Activated CD8-positive, alpha-beta memory T cell treated with anti-CD3 and anti-CD28 coated beads for 36 hours (primary cell): ENCODE data around the gene MIPOL1. TPM values are rescaled to one million over a fixed set of nuclear protein-coding genes. Genes with fewer than 3 reads are reported as not detected.

Experiments
- CTCF ChIA-PET: fragments of 350-600 bp; sonication (Branson Sonifier 250); formaldehyde crosslinking; loops from one replicate; lab custom pipeline; 2021; ENCODE audit warnings: antibody characterized with exemption; lab: Charles Lee
- POLR2A ChIA-PET: fragments of 350-600 bp; sonication (Branson Sonifier 250); formaldehyde crosslinking; loops from one replicate; lab custom pipeline; 2021; ENCODE audit warnings: antibody characterized with exemption; lab: Charles Lee
- total RNA-seq, 2 experiments: library from RNA; stranded (reverse); gene quantifications; one replicate each; pipeline ENCODE4 v1.2.3, GENCODE V29; 2021

Gene MIPOL1
- total RNA-seq, 2 experiments from 2014 or later, result not detected

DNA sequence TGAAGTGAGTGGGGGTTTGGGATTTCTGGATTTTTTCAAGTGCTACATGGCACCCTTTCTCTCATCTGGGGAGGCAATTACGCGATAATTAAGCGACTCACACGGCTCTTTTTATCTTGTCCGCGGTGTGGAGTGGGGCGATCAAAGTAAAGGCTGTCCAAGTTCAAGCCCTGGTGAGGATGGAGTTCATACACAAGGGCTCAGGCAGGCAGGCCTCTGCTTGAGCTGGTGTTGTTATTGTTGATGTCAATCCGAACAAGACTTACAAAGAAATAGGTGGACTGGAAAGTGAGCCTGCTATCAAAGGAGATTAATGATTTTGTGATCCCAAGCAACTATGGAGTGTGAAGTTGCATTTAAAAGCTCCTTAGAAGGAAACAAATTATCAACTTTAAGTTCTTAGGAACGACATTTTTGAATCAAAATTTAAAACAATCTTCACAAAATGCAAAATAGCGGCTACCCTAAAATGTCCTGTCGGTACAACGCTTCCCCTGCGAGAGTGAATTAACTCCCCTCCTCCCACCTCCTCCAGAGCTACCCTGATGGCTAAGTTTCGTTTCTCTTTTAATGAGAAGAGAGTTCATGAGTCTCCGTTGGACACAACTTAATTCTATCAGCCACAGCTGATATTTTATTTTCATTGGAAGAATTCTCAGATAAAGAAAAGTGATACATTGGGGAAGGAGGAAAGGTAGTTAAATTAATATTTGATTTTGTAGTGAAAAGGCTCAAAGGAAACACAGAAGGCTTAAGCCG is 391.4 kb downstream of the MIPOL1 start:
- CTCF ChIA-PET, result no interaction called here

DNA sequence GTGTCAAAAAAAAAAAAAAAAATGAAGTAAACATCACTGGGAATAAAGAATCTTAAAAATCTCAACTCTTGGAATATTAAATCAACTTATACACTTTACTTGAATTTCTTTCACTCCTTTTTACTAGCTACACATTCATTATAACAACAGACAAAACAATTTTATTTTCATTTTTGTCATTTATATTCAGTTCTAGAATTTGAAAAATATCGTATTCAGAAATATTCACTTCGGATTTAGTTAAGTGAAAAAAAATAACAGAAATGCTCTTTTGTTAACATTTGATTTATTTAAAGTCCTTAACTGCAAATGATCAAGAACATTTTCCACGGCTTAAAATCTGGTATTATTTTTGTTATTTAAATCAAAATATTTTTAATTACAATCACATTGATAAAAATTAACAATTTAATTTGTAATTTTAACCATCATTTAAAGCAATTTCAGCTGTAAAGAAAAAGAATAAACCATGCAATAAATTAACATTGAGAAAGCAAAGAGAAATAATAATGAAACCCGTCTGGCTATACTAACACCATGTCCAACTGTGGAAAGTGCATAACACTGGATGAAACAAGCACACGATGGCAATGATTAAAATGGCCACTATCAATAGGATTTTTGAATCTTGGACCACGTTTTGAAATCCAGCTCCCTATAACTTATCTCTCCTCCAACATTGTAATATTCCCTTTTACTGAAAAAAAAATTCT is 392.1 kb downstream of the MIPOL1 start:
- ChIA-PET POLR2A (no interaction called here), CTCF (no interaction called here)

More for the DNA sequence above, 391.4 kb downstream of the MIPOL1 start:
- POLR2A ChIA-PET, result no interaction called here

- ChIA-PET POLR2A (no interaction called here), CTCF (no interaction called here)
Measured at GRCh38 chr14:37590428-37591139, 392.8 kb downstream of the MIPOL1 start.

- ChIA-PET POLR2A (no interaction called here), CTCF (no interaction called here)
Measured at GRCh38 chr14:37591311-37591940, 393.7 kb downstream of the MIPOL1 start.

DNA sequence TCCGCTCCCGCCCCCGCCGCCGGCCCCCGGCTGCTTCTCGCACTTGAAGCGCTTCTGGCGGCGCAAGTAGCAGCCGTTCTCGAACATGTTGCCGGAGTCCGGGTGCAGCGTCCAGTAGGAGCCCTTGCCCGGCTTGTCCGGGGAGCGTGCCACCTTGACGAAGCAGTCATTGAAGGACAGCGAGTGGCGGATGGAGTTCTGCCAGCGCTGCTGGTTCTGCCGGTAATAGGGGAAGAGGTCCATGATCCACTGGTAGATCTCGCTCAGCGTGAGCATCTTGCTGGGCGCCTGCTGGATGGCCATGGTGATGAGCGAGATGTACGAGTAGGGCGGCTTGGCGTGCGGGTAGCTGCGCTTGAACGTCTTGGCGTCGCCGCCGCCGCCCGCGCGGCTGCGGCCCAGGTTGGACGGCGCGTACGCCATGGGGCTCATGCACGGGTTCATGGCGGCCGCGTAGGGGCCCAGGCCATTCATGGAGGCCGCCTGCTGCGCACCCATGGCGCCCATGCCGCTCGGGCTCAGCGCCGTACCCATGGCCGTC is 394.3 kb downstream of the MIPOL1 start:
- CTCF ChIA-PET, result no interaction called here
- POLR2A ChIA-PET, result no interaction called here

DNA sequence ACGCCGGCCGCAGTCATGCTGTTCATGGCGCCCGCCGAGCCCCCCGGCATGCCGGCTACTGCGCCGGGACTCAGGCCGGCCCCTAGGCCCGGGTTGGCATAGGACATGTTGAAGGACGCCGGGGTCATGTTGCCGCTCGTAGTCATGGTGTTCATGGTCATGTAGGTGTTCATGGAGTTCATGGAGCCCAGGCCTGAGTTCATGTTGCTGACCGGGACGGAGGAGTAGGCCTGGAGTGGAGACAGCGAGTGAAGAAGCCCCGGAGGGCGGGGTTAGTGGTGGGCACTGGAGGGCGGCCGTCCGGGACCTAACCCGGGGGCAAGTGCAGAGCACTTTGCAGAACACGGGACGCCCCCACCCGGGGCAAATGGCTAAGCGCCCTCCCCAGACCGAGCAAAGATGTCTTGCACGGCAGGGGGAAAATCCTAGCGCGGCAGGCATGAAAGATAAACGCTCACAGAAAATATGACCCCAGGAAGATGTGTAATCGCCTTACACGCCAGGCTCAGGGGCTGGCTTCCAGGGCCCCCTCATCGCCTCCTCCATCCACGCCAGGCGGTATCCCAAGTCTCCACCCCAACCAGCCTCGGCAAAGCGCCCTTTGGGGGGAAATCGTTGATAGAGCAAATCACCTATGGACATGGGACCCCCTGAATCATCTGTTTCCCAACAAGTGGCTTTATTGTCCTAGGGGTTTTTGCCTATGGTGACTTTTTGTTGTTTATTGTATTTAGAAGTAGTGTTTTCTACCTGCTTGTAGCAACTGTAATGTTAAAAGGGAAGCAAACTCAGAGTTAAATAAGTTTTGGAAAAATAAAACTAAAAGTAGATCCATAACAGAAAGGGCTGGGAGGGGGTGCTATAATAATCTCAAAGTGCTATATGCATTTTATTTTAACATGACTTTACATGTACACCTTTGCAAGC is 395.0 kb downstream of the MIPOL1 start:
- POLR2A ChIA-PET, result no interaction called here
- CTCF ChIA-PET, result no interaction called here

DNA sequence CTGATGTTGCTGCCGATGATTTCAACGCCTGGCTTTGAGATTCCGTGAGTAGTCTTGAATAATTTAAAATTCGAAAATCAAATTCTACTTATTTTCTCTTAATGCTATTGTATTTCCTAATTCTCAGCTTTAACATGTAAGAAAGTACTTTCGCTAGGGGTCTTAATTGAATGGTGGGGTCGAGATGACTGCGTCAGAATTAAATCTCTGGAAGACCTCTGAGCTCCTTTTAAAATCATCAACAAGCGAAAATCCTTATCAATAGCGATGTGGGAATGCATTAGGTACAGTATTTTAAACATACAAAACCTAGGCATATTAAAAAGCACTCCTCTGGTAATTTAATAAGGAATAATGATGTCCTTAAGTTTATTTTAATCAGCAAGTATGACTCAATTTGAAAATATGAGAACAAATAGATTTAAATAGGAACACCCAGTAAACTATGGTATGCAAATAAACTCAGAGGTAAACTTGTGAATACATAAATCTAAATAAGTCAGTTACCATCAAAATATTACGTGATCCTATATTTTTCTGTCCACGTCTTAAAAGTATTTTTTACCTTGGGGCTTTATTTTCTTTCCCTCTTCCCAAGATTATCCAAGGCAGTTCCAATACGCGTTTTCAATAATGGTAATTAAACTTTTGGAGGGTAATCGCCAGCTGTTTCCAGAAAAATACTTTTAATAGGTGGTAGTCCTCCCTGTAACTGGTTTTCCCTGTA is 395.9 kb downstream of the MIPOL1 start:
- CTCF ChIA-PET, result no interaction called here
- POLR2A ChIA-PET, result no interaction called here

DNA sequence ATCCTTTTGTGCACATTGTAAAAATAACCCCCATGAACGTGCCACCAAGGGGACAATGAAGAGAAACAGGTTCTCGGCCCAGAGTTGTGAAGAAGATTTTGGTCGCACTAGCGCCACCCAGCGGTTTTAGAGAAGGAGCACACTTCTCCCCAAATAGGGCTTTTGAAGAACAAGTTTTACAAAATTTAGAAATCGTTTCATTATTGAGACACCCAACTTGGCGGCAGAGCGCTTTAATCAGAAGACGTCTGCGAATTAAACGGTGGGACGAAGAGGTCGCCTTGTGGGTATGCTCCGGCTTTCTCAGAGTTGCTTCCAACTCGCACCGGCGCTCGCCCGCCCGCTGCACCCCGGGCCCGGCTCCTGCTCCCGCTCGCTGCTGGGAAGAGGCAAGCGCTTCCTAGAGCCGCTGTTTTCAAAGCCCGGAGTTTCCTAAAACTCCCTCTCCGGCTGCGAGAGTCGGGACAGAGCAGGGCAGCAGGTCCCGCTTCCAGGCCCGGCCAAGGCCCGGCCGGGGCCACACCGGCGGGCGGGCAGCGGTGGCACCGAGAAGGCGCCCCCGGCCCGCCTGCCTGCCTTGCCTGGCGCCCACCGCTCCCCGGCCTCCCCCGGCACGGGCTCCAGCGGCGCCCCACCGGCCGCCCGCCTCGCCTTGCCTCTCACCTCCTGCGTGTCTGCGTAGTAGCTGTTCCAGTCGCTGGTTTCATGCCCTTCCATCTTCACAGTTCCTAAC is 396.7 kb downstream of the MIPOL1 start:
- ChIA-PET POLR2A (no interaction called here), CTCF (no interaction called here)

DNA sequence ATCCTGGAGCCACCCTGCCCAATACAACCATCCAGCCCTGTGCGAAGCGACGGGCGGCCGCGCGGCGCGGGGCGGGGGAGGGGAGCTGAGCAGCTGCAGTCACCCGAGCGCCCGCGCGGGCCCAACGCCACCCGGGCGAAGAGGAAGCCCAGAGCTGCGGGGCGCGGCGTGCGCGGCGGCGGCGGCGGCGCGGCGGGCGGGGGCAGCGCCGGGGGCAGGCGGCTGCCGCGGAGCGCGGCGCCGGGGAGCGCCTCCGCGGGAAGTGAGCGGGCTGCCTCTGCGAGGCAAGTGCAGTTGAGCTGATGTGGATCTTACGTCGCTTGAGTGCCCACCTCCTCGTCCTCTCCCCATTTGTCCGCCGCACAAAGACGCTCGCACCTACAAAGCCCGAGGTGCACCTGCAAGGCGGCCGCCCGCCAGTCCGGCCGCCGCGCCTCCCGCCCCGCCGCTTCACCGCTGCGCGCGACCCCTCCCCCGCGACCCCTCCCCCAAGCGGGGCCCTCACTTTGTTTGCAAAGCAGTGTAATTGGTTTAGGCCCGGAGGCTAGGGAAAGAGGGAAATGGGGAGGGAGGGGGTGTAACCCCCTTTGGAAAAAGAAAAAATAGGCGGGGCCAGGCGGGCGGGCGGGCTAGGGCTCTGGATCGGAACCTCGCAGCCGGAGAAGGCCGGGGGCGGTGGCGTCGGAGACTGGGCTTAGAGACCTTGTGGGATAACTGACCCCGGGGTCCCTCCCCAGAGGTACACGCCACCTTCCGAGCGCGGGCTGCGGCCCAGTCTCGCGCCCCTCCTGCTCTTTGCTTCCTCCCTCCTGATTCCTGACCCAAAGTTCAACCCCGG is 397.5 kb downstream of the MIPOL1 start, which contains the start of the genes FOXA1 and TTC6:
Gene FOXA1 (minus strand): TSS at position 279 of the 838 bp plus-strand sequence. CDS start 277 bp downstream, at position 2.
Gene TTC6 (plus strand): TSS at position 659 of the 838 bp plus-strand sequence. CDS start 26,436 bp downstream, outside the sequence.
- ChIA-PET CTCF (no interaction called here), POLR2A (no interaction called here)

- CTCF ChIA-PET, result no interaction called here
- POLR2A ChIA-PET, result no interaction called here
Measured at GRCh38 chr14:37595809-37596621, 398.3 kb downstream of the MIPOL1 start.

- POLR2A ChIA-PET, result no interaction called here
Measured at GRCh38 chr14:37596790-37597472, 399.2 kb downstream of the MIPOL1 start.

DNA sequence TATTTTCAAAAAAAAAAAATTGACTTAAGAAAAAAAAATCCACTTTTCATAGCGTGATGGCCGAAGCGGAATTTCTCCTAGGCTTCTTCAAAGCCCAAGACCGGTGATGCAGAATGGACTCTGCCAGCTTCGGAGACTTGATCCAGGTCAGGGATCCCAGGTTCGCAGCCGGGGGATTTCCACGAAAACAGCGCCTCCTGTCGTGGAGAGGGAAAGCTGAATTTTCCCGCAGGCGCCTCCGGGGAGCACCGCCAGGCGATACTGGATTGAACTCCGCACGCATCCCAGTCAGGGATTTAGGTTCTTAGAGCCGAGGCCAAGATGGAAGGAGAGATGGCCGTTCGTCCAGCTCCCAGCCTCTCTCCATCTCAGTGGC is 399.8 kb downstream of the MIPOL1 start:
- ChIA-PET POLR2A (no interaction called here), CTCF (interaction anchor here (0.7 kb wide), 1 partner anchor 10 kb away, joined by 3 read pairs; no protein-coding TSS in a partner anchor)

More at GRCh38 chr14:37596790-37597472, 399.2 kb downstream of the MIPOL1 start:
- CTCF ChIA-PET, result interaction anchor here (0.7 kb wide), 1 partner anchor 9 kb away, joined by 3 read pairs; no protein-coding TSS in a partner anchor

DNA sequence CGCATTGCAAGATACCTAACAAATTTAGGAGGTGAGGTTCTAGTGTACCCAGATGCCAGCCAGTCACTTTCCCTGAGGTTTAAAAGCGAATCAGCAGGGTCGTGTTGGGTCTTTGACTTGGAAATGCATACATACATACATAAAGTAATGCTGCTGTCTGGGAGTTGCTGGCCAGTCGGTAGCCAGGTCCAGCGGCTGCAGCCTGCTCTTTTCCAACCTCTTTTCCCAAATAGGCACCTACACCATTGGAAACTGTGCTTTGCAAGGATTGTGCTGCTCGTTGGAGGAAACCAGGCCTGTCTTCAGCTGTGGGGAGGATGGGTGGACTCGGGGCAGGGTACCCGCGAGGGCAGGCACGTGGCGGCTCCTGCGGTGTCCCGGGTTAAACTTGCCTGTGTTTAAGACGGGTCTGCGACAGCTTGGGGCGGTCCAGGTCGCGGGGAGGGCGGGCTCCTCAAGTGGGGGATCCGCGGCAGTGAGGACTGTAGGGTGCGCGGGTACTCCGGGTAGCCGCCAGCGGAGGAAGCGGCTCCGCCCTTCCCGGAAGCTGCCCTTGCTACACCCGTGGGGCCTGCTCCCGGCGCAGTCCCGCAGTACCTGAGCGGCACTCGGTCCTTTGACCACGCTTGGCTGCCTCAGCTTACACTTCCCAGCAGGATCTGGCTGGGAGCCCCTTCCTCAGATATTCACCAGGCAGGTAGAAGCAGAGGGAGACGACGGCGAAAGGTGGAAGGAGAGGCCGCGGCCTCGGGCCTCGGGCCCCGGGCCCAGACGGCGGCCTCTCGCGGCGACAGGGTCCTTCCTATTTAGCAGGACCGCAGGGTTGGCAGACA is 400.4 kb downstream of the MIPOL1 start:
- POLR2A ChIA-PET, result no interaction called here
- CTCF ChIA-PET, result no interaction called here
